ENCODE measurements around the gene ICOS.

GRCh38 chr2:203997980-203998809 is 61.6 kb downstream of the ICOS start:
- TF ChIP-seq EZH2phosphoT487 (IDR thresholded peaks at IDR 0.05) (no peak), CTCF (IDR thresholded peaks at IDR 0.05) (no peak)

Data from neural progenitor cell (in vitro differentiated cells).